GM18867 (cell line): ENCODE measurements around the gene ERP44.
"Not testable (repeated sequence)": the region's sequence is repeated elsewhere in the genome, so short reads cannot be mapped to it uniquely, and the experiment has no call there.

Source experiments
- ATAC-seq: cut with Tn5 transposase; IDR thresholded peaks from one replicate; pipeline ENCODE4 v1.9.1; 2021; ENCODE audit warnings: mild to moderate bottlenecking, moderate library complexity; ENCODE audit not compliant: unreplicated experiment

The ERP44 gene

GRCh38 chr9:100070104-100071041 is 28.4 kb downstream of the ERP44 start:
- no peak for ATAC-seq

GRCh38 chr9:100069068-100069467 is 29.7 kb downstream of the ERP44 start:
- ATAC-seq, result not testable (repeated sequence)

DNA sequence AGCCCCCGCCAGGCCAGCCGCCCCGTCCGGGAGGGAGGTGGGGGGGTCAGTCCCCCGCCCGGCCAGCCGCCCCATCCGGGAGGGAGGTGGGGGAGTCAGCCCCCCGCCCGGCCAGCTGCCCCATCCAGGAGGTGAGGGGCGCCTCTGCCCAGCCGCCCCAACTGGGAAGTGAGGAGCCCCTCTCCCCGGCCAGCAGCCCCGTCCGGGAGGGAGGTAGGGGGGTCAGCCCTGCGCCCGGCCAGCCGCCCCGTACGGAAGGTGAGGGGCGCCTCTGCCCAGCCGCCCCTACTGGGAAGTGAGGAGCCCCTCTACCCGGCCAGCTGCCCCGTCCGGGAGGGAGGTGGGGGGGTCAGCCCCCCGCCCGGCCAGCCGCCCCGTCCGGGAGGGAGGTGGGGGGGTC is 30.8 kb downstream of the ERP44 start:
- not testable (repeated sequence) for ATAC-seq

DNA sequence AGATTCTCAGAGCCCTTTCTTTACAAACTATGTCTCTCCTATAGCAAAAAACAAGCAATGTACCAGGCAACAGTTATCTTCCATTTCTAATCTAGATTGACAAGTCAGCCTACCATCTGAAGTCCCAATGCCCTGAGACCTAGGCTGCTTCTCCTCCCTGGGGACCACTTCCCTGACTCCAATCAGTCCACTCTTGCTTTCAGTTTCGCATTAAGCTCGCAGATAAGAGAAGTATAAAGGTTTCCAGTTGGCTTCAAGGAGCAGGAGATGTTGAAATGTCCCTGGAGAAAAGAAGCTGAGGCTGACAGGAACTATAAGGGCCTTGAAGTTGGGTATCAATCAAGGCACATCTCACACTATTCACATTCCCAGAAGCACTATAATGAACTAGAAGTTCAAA is 32.3 kb downstream of the ERP44 start:
- ATAC-seq, result no peak

- no peak for ATAC-seq
Observed at GRCh38 chr9:100064872-100065581, 33.8 kb downstream of the ERP44 start.

GRCh38 chr9:100063185-100063584 is 35.6 kb downstream of the ERP44 start:
- no peak for ATAC-seq

DNA sequence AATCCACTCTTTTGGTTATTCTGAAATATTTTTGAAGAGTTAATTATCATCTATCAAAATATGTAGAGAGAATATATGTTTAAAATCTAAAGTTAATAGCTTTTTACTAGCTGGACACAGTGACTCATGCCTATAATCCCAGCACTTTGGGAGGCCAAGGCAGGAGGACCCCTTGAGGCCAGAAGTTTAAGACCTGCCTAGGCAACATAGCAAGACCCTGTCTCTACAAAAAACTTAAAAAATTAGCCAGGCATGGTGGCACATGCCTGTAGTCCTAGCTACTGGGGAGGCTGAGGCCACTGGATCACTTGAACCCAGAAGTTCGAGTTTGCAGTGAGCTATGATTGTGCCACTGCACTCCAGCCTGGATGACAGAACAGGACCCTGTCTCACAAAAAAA is 36.1 kb downstream of the ERP44 start:
- ATAC-seq, result not testable (repeated sequence)

- peak; percentile 85 for ATAC-seq
Observed at GRCh38 chr9:100058699-100059579, 39.9 kb downstream of the ERP44 start.

GRCh38 chr9:100057624-100058023 is 41.2 kb downstream of the ERP44 start:
- no peak for ATAC-seq

DNA sequence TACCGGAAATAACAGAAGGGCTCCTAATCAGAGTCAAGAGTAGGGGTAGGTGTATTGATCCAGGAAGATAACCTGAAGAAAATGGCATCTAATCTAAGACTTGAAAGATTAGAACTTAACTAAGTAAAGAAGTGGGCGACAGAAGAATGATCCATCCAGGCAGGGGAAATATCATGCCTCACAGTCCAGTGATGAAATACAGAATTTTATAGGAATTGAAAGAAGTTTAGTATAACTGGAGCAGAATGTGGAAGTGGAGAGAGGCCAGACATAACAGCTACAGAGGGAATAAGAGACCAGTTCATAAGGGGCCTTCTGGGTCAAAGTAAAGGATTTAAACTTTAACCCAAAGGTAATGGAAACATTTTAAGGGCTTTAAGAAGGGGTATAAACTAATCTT is 42.2 kb downstream of the ERP44 start:
- ATAC-seq, result no peak

DNA sequence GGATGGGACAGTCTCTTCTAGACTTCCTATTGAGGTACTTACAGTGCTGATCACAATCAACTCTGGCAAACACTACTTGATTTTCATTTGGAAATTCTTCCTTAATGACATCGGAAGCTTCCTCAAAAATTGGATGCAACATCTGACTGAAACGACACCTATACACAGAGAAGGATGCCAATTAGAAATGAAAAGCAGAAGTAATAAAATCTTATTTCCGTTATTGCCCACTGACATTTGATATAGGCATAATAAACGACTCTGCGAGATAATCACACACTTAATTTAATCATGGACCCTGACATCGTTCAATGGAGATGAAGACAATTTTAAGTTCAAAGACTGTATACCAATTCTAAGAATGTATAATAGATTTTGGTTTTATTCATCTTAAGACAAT is 46.4 kb downstream of the ERP44 start:
- no peak for ATAC-seq

- no peak for ATAC-seq
Observed at GRCh38 chr9:100049551-100049950, 49.2 kb downstream of the ERP44 start.

GRCh38 chr9:100038472-100038871 is 60.3 kb downstream of the ERP44 start:
- no peak for ATAC-seq

DNA sequence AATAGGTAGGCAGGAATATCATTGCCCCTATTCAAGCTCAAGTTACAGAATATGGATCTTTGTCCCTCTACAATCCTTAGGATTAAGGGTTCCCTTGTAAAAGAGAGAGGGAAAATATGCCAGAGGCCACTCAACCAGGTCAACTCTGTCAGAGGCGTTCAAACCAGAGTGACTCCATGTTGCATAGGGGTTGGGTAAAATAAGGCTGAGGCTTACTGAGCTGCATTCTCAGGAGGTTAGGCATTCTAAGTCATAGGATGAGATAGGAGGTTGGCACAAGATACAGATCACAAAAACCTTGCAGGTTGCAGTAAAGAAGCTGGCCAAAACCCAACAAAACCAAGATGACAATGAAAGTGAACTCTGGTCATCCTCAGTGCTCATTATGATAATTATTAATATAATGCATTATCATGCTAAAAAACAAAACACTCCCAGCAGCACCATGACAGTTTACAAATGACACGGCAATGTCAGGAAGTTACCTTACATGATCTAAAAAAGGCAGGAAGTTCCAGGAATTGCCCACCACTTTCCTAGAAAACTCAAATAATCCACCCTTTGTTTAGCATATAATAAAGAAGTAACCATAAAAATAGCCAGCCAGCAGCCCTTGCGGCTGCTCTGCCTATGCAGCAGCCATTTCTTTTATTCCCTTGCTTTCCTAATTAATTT is 64.8 kb downstream of the ERP44 start:
- ATAC-seq, result no peak

DNA sequence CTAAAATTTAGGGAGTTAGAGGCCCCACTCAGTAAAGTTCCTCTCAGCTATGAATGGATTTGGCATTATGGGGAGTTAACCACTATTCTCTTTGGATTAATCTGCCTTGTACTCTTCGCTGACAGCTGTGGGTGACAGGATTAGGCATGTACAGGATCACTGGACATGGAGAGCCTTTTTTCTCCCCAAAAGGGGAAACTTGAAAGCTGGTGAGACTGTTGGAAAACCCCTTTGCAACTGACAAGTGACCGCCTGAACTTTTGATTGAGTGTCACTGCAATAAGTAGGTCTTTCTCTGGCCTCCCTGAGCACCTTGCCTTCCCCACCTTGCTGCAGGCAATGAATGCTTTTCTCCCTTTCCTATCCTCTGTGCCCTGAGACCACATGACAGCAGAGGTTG is 68.3 kb downstream of the ERP44 start:
- ATAC-seq, result no peak

DNA sequence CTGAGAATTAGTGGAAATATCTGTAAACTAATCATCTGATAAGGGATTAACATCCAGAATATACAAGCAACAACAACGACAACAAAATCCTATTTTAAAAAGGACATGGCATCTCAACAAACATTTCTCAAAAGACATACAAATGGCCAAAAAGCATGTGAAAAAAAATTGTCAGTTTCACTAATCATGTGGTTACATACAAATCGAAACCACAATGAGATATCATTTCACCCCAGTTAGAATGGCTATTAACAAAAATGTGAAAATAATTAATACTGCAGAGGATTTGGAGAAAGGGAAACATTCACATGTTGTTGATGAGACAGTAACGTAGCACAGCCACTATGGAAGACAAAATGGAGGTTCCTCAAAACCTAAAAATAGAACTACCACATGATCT is 69.5 kb downstream of the ERP44 start:
- no peak for ATAC-seq

- peak; percentile 87 for ATAC-seq
Observed at GRCh38 chr9:100028201-100028784, 70.5 kb downstream of the ERP44 start.

DNA sequence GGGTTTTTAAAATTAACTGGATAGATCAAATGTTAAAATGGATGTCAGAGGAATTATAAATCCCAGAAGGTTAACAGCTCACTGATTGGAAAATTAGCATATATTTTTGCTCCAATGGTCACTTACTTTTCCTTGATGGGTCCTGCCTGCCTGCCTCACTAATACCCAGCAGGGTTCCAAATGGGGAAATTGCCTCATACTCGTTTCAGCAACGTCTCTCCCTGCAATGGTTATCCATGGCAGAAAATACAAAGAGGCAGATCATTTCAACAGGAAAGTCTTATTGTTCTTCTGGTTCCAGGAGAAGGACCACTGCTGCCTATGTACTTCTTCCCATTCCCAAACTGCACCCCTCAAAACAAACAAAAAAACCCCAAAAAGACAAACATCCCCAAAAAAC is 71.3 kb downstream of the ERP44 start:
- ATAC-seq, result no peak

DNA sequence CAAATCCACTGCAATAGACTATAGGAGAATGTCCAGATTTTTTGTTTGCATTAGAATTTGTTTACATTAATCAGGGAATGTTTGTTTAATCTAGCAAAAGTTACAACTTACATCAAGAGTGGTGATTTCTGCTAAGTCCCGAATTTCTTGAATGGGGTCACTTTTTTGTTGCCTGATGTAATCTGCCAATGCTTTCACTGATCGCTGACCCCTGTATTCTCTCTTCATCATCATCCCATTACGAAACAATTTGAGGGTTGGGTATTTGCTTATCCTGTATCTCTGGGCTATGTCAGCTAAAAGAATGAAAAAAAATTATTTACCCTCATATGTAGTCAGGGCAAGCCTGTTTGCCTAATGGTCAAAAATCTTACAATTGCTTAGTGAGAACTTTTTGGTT is 76.9 kb downstream of the ERP44 start:
- ATAC-seq, result no peak

- no peak for ATAC-seq
Observed at GRCh38 chr9:100020121-100020795, 78.5 kb downstream of the ERP44 start.
